Measurements from ENCODE around the gene PARP12. TPM values are rescaled to one million over a fixed set of nuclear protein-coding genes. Genes with fewer than 3 reads are reported as not detected.

Gene PARP12
- total and polyA plus RNA-seq, 9 of the 15 experiments (the other 6 are each of a cell fraction or from before 2014, with no cell fraction given): 4.6 to 40.4 (median 23.5) TPM

- POLR2A ChIA-PET: interaction anchor here (1.3 to 4.2 kb wide), 4 partner anchors 8 to 212 kb away, joined by 3 to 26 read pairs (median 6); no protein-coding TSS in a partner anchor
These were observed 72.6 kb downstream of the PARP12 start for GRCh38 chr7:139990142-139990535.

More at GRCh38 chr7:139990142-139990535, 72.6 kb downstream of the PARP12 start:
- no TSS peak for BruUV-seq (replicated peaks)
- Histone ChIP-seq H3K4me1 (replicated peaks in 1 of 2; ENCODE audit: control insufficient read depth in 2 of 2, insufficient read depth in 2 of 2, low read length in 2 of 2) (peaks cover 0 to 8% of the 10 kb centered on the region in 2 experiments; a peak in 3 of 5 replicates), H3K9ac (ENCODE audit: insufficient read depth in 1 of 2, low read depth in 2 of 2, low read length in 2 of 2) (no peak overlapping the region), H4K20me1 (replicated peaks; ENCODE audit: control insufficient read depth, insufficient read depth, low read length) (no peaks in the 10 kb centered on the region), H3K9me3 (replicated peaks; ENCODE audit: control insufficient read depth, insufficient read depth, low read depth, low read length) (no peaks in the 10 kb centered on the region), H3K9me1 (ENCODE audit: control insufficient read depth, insufficient read depth, low read length) (no peaks in the 10 kb centered on the region), H3K79me2 (ENCODE audit: control insufficient read depth, insufficient read depth, low read length) (no peaks in the 10 kb centered on the region), H3K27me3 (ENCODE audit: control insufficient read depth in 2 of 2, insufficient read depth in 2 of 2, low read length in 2 of 2) (peaks cover 0 to 19% of the 10 kb centered on the region in 2 experiments; a peak in 3 of 5 replicates), H3K27ac (ENCODE audit: extremely low read depth, low read depth, low read length) (no peak overlapping the region), H3K4me2 (ENCODE audit: insufficient read depth, low read length) (no peak overlapping the region), H3K36me3 (ENCODE audit: control insufficient read depth, insufficient read depth, low read length) (no peaks in the 10 kb centered on the region), H2AFZ (ENCODE audit: low read depth, low read length) (no peak overlapping the region), H3K4me3 (no peak overlapping the region)
- ATAC-seq: no peak
- no peak for DNase-seq (ENCODE audit: extremely low read depth in 1 of 4, low spot score in 3 of 4)
- WGBS (ENCODE audit: insufficient coverage, low coverage, missing lambda C conversion rate): 57% methylated on average over 10 of the region's 10 CpGs
- intact Hi-C loops (cut with micrococcal nuclease): no loop called here
- FAIRE-seq: no peak
- CTCF ChIA-PET (ENCODE audit: low intra/inter-chr PET ratio): no interaction called here
- in situ Hi-C loops (cut with MboI): no loop called here
- no peak for TF ChIP-seq ZNF280B (CRISPR knock-in tag; IDR thresholded peaks at IDR 0.05)

All from K562 (cell line).